ENCODE data around the gene ETF1.
"Not testable (repeated sequence)": the region's sequence is repeated elsewhere in the genome, so short reads cannot be mapped to it uniquely, and the experiment has no call there.

ETF1 gene

GRCh38 chr5:138490648-138491283, 52.3 kb downstream of the ETF1 start:
- no peak for DNase-seq (ENCODE audit: low read depth)

DNA sequence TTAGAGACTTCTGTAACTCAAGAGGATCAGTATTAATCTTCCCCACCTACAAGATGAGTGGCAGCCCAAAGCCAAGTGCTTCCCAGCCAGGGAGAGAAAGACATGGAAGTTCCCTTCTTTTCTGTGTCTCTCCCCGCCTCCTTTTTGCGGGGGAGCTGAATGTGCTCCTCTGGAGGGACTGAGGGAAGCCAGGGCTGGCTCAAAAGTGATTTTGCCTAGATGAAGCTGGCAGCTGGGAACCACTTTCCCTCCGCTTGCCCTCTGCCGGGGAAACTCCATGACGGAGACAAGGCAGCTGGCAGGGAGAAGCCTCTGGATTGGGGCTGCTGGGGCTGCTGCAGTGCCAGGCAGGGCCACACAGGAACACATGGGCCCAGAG, 53.4 kb downstream of the ETF1 start:
- DNase-seq (ENCODE audit: low read depth): no peak

- no peak for DNase-seq (ENCODE audit: low read depth)
These were observed 54.5 kb downstream of the ETF1 start for GRCh38 chr5:138488481-138488945.

DNA sequence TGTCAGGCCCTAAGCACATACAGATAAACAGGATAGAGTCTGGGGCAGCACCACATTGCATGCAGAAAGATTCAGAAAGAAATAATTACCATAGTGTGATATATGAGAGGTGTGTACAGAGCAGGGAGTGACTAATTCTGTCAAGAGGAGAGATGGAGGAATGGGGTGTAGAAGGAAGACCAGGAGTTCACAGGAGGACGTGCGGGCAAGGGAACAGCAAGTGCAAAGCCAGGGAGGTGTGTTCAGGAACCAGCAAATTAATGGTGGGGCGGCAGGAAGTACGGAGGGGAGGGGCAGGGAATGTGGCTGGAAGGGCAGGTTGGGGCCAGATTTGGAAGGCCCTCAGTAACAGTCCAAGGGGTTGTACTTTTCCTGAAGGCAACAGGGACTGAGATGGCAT, 60.4 kb downstream of the ETF1 start:
- no peak for DNase-seq (ENCODE audit: low read depth)

GRCh38 chr5:138476918-138477317, 66.1 kb downstream of the ETF1 start:
- no peak for DNase-seq (ENCODE audit: low read depth)

GRCh38 chr5:138473151-138473550, 69.9 kb downstream of the ETF1 start:
- not testable (repeated sequence) for DNase-seq (ENCODE audit: low read depth)

DNA sequence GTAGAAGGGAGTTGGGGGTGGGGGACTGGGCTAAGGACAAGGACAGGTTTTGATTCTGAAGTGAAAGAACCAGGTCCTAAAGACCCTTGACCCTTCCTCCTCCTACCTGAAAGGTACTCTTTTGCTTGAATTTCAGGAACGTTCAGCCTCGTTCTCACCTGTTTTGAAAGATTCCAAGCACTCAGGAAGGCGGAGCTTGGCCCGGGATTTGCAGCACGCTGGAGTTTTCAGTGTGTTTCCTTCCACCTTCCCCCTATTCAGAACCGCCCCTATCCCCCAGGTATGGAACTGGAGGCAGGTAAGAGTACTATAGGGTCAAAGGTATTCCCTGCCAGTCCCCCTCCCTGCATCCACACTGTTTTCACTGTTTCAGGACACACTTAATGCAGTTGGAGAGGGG, 70.7 kb downstream of the ETF1 start:
- DNase-seq (ENCODE audit: low read depth): no peak

GRCh38 chr5:138471052-138471361, 72.0 kb downstream of the ETF1 start:
- no peak for DNase-seq (ENCODE audit: low read depth)

DNA sequence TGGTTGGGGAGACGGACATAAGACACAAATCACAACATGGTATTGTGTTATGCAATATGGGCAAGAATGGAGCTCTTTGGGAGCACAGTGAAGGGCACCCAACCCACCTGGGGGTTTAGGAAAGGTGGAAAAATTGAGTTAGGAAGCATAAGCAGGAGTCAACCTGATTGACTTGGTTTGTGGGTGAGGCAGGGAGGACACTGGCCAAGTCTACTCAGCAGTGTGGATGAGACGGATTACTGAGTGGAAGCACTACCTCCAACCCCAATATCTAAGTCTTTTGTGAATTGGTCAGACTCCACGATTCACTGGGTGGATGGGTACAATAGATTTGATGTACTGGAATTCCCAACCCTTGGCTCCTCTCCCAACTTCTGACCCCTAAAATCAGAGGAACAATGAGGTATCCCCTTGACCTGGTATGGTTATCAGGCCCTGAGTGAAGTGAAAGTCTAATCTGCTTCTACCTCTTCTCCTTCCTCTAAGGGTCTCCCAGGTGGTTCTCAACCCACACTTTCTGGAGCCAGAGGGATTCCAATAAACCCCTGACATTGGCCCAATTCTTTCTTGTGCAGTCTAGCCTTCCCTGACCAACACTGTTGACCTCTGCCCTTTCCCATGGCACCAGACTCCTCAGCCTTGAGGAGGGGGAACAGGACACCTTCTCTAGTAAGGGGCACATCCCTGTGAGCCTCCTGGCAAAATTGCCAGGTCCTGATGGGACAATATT, 72.5 kb downstream of the ETF1 start:
- peak; percentile 46 for DNase-seq (ENCODE audit: low read depth)

DNA sequence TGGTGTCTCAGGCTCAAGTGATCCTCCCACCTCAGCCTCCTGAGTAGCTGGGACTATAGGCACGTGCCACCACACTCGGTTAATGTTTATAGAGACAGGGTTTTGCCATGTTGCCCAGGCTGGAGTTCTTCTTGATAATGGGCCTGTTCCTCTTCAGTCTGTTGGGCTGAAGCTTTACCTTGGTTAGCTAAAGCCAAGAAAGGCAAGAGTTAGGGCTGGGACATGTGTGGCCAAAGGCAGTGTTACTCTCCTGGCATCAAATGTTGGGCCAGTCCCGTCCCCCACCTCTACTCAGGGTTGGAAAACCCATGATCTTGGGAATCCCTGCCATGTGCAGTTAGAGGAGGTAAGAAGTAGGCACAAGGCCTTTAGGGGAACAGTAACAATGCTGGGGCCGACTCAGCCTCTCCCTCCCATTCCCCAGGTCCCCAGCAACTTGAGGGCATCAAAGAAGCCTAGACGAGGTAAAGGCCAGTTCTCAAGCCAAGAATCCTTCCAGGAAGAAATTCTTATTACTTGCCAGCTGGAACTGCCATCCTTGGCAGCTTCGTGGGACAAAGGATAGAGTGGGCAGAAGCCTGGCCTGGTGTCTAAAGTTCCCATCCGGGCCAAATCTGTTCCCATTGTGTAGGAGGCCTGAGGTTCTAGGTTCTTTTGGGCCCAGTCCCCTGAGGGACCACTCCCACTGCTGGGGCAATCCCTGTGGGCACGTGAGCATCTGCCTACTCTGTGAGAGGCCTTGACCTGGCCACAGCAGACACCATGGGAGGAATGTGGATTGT, 73.3 kb downstream of the ETF1 start:
- peak; percentile 79 for DNase-seq (ENCODE audit: low read depth)

- no peak for DNase-seq (ENCODE audit: low read depth)
These were observed 74.0 kb downstream of the ETF1 start for GRCh38 chr5:138468966-138469539.

- DNase-seq (ENCODE audit: low read depth): peak; percentile 61
These were observed 74.7 kb downstream of the ETF1 start for GRCh38 chr5:138468133-138468965.

GRCh38 chr5:138467711-138468132, 75.3 kb downstream of the ETF1 start:
- no peak for DNase-seq (ENCODE audit: low read depth)

GRCh38 chr5:138466900-138467710, 75.9 kb downstream of the ETF1 start:
- DNase-seq (ENCODE audit: low read depth): peak; percentile 63

DNA sequence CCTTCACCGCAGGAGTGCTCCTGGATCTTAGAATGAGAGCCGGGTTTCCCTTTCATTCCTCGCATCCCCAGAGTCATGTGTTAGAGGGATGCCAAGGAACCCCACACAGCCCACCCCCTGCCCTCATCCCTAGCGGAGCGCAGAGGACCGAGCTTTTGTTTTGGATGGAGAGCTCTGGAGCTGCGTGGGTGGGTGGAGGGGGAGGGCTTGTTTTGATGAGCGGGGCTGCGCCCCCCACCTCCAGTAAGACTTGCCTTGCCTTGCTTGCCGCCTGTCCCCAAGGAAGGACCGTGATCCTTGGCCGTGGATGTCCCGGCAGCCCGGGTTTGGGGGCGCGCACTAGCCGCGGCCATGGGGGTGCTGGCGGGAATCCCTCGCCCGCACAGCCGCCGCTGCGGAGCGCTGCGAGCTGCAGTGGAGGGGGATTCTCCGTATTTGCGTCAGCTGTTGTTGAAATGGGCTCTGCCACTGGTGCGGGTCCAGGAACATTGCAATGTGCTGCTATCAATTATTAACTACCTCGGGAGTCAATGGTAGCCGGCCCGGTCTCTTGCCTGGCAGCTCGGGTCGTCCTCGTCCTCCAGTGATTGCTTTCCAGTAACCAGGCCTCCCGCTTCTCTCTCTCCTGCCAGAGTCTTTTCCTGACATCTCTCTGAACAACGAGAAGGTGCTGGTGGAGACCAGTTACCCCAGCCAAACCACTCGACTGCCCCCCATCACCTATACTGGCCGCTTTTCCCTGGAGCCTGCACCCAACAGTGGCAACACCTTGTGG, 76.7 kb downstream of the ETF1 start:
- peak; percentile 35 for DNase-seq (ENCODE audit: low read depth)

- peak; percentile 89 for DNase-seq (ENCODE audit: low read depth)
These were observed 77.5 kb downstream of the ETF1 start, which contains the start of gene EGR1 for GRCh38 chr5:138465261-138466124. EGR1 (plus strand) TSS chr5:138465479; CDS start chr5:138465762, 283 bp downstream.

GRCh38 chr5:138464388-138465260, 78.4 kb downstream of the ETF1 start:
- DNase-seq (ENCODE audit: low read depth): peak; percentile 88

- DNase-seq (ENCODE audit: low read depth): peak; percentile 88
These were observed 79.0 kb downstream of the ETF1 start for GRCh38 chr5:138464008-138464387.

Measured in activated T-cell treated with anti-CD3 and anti-CD28 coated beads for 1 hour (primary cell).